Liver (tissue), 9 donors: ENCODE results near the gene KCNMA1. TPM values are rescaled to one million over a fixed set of nuclear protein-coding genes. Genes with fewer than 3 reads are reported as not detected.

Source experiments
- DNase-seq: peaks from one replicate; pipeline ENCODE4 v3.0.0-alpha.2; 2017; ENCODE audit warnings: low spot score
- H3K27ac ChIP-seq, 2 donors: one replicate each; pipeline ENCODE4 v1.7.0; 2013; ENCODE audit warnings: inconsistent platforms in 2 of 2, low read length in 2 of 2, control low read depth in 1 of 2, low read depth in 1 of 2, mild to moderate bottlenecking in 1 of 2
- H3K27me3 ChIP-seq, 4 donors: one replicate each; pipeline versions ENCODE4 v1.6.1 to v1.7.0; 2013; ENCODE audit warnings: low read length in 3 of 4, inconsistent platforms in 1 of 4, mild to moderate bottlenecking in 1 of 4, moderate library complexity in 1 of 4; ENCODE audit not compliant: control insufficient read depth in 4 of 4, insufficient read depth in 4 of 4
- H3K36me3 ChIP-seq, 4 donors: one replicate each; pipeline versions ENCODE4 v1.6.1 to v1.7.0; 2013; ENCODE audit warnings: low read length in 3 of 4, mild to moderate bottlenecking in 3 of 4, low read depth in 1 of 4, moderate library complexity in 1 of 4; ENCODE audit not compliant: control insufficient read depth in 4 of 4, insufficient read depth in 3 of 4
- H3K4me1 ChIP-seq, 4 donors: one replicate each; pipeline versions ENCODE4 v1.6.1 to v1.7.0; 2013; ENCODE audit warnings: low read length in 3 of 4, mild to moderate bottlenecking in 3 of 4, moderate library complexity in 1 of 4; ENCODE audit not compliant: control insufficient read depth in 4 of 4, insufficient read depth in 4 of 4
- H3K4me3 ChIP-seq, 3 donors: one replicate each; pipeline versions ENCODE4 v1.6.1 to v1.7.0; 2013; ENCODE audit warnings: low read length in 3 of 3, control low read depth in 1 of 3, low read depth in 1 of 3, mild to moderate bottlenecking in 1 of 3
- H3K9ac ChIP-seq, 2 donors: one replicate each; pipeline ENCODE4 v1.7.0; 2013; ENCODE audit warnings: low read length in 2 of 2, mild to moderate bottlenecking in 2 of 2, moderate library complexity in 2 of 2, control low read depth in 1 of 2, low read depth in 1 of 2
- H3K9me3 ChIP-seq, 4 donors: one replicate each; pipeline versions ENCODE4 v1.6.1 to v1.7.0; 2013; ENCODE audit warnings: low read length in 3 of 4; ENCODE audit not compliant: control insufficient read depth in 4 of 4
- EGR1 ChIP-seq, 2 donors: IDR thresholded peaks; 2 replicates each; pipeline ENCODE4 v1.6.1; 2016 to 2018; ENCODE audit warnings: antibody characterized with exemption in 2 of 2, low read depth in 2 of 2
- FOXA1 ChIP-seq: IDR thresholded peaks from 2 replicates; pipeline ENCODE4 v1.6.1; 2016; ENCODE audit warnings: antibody characterized with exemption
- FOXA2 ChIP-seq: IDR thresholded peaks from 2 replicates; pipeline ENCODE4 v1.6.1; 2016; ENCODE audit warnings: antibody characterized with exemption
- GABPA ChIP-seq, 2 donors: IDR thresholded peaks in 1 of 2; conservative IDR thresholded peaks in 1 of 2; 2 replicates each; pipeline ENCODE4 v1.6.1; 2016; ENCODE audit warnings: antibody characterized with exemption in 2 of 2, mild to moderate bottlenecking in 1 of 2, moderate library complexity in 1 of 2
- HNF4A ChIP-seq, 2 donors: conservative IDR thresholded peaks; 2 replicates each; pipeline ENCODE4 v1.6.1; 2016; ENCODE audit warnings: antibody characterized with exemption in 2 of 2, mild to moderate bottlenecking in 2 of 2
- HNF4G ChIP-seq: IDR thresholded peaks from 2 replicates; pipeline ENCODE4 v1.6.1; 2016; ENCODE audit warnings: antibody characterized with exemption
- JUND ChIP-seq, 2 donors: IDR thresholded peaks; 2 replicates each; pipeline ENCODE4 v1.6.1; 2016; ENCODE audit warnings: antibody characterized with exemption in 2 of 2
- NR2F2 ChIP-seq: IDR thresholded peaks from 2 replicates; pipeline ENCODE4 v1.6.1; 2016; ENCODE audit warnings: antibody characterized with exemption
- RAD21 ChIP-seq, 2 donors: IDR thresholded peaks; 2 replicates each; pipeline ENCODE4 v1.6.1; 2016; ENCODE audit warnings: antibody characterized with exemption in 2 of 2, mild to moderate bottlenecking in 2 of 2
- RXRA ChIP-seq, 2 donors: IDR thresholded peaks; 2 replicates each; pipeline ENCODE4 v1.6.1; 2017 to 2018; ENCODE audit warnings: antibody characterized with exemption in 2 of 2, mild to moderate bottlenecking in 1 of 2
- SP1 ChIP-seq: IDR thresholded peaks from 2 replicates; pipeline ENCODE4 v1.6.1; 2018; ENCODE audit warnings: antibody characterized with exemption, mild to moderate bottlenecking
- TAF1 ChIP-seq: conservative IDR thresholded peaks from 2 replicates; pipeline ENCODE4 v1.6.1; 2016; ENCODE audit warnings: antibody characterized with exemption, mild to moderate bottlenecking
- YY1 ChIP-seq: IDR thresholded peaks from 2 replicates; pipeline ENCODE4 v1.6.1; 2016; ENCODE audit warnings: antibody characterized with exemption, mild to moderate bottlenecking
- WGBS: extraction: QIAGEN DNeasy Blood & Tissue Kit; methylation state at CpG from one replicate; pipeline ENCODE4 v1.1.7; 2013; 5-methylcytosine and 5-hydroxymethylcytosine counted together
- polyA plus RNA-seq, 2 donors: library from polyadenylated mRNA; stranded (reverse) in 1 of 2; unstranded in 1 of 2; fragments of 200-250 nt in 1 of 2; fragments of >200 nt in 1 of 2; fragmentation: Nextera tagmentation in 1 of 2; extraction: Ambion mirVana in 1 of 2; gene quantifications; one replicate each; pipeline versions ENCODE4 v1.2.1 to v1.2.3, GENCODE V29; 2013 to 2015
- total RNA-seq, 2 donors: library from RNA; depleted of rRNA; stranded (reverse); fragments of >200 nt; gene quantifications; one replicate each; pipeline ENCODE4 v1.2.3, GENCODE V29; 2014
- TF ChIP-seq, protein P1 (sequence below): IDR thresholded peaks from 2 replicates; pipeline ENCODE4 v1.6.1; 2016; ENCODE audit warnings: antibody characterized with exemption
- TF ChIP-seq, protein P2 (sequence below): fragments of 150-350 bp; IDR thresholded peaks from 2 replicates; pipeline ENCODE4 v1.5.1; 2017; ENCODE audit warnings: improper control_type of control experiment, low read depth, low read length; ENCODE audit not compliant: missing input control
- TF ChIP-seq, protein P3 (sequence below): IDR thresholded peaks from 2 replicates; pipeline ENCODE4 v1.6.1; 2016; ENCODE audit warnings: antibody characterized with exemption
- TF ChIP-seq, protein P4 (sequence below): IDR thresholded peaks from 2 replicates; pipeline ENCODE4 v1.6.1; 2016; ENCODE audit warnings: antibody characterized with exemption
- donor health status: healthy.
- donor health status: healthy.
- donor health status: healthy.
- donor health status: healthy.
- donor health status: healthy.

KCNMA1 gene
- total and polyA plus RNA-seq, 4 donors = 2.5 to 9.7 (median 4.7) TPM

DNA sequence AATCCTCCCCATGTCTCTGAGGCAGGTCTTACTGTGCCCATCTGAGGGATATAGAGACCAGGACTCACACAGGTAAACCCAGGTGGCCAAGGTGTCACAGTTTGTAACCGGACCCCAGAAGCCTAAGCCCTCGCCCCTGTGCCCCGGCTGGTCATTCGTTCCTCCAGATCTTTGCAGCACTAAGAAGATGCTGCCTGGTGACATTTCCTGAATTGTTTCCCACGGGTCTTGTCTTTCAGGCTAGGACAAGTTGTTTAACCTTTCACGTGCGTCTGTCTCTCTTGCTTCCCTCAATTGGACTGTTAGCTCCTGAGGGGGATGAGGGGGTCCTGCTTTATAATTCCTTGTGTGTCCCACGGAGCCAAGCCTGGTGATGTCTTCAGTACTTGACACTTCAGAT, 158.0 kb downstream of the KCNMA1 start:
- DNase-seq = no peak
- 47% methylated on average over 8 of the region's 8 CpGs for WGBS
- Histone ChIP-seq H3K9me3 (no peaks in the 10 kb centered on the region), H3K27me3 (no peaks in the 10 kb centered on the region), H3K4me3 (no peak overlapping the region), H3K4me1 (peaks cover 10 to 47% (median 43%) of the 10 kb centered on the region in 4 donors), H3K9ac (no peak overlapping the region), H3K27ac (peak overlapping the region; percentile 2 to 38), H3K36me3 (no peaks in the 10 kb centered on the region)
- TF ChIP-seq, protein P1, sequence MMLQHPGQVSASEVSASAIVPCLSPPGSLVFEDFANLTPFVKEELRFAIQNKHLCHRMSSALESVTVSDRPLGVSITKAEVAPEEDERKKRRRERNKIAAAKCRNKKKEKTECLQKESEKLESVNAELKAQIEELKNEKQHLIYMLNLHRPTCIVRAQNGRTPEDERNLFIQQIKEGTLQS = no peak
- no peak for TF ChIP-seq JUND (IDR thresholded peaks at IDR 0.05)
- TF ChIP-seq HNF4G = no peak
- TF ChIP-seq NR2F2 = no peak
- no peak for TF ChIP-seq RAD21 (IDR thresholded peaks at IDR 0.05)
- TF ChIP-seq YY1 = no peak
- TF ChIP-seq, protein P2, sequence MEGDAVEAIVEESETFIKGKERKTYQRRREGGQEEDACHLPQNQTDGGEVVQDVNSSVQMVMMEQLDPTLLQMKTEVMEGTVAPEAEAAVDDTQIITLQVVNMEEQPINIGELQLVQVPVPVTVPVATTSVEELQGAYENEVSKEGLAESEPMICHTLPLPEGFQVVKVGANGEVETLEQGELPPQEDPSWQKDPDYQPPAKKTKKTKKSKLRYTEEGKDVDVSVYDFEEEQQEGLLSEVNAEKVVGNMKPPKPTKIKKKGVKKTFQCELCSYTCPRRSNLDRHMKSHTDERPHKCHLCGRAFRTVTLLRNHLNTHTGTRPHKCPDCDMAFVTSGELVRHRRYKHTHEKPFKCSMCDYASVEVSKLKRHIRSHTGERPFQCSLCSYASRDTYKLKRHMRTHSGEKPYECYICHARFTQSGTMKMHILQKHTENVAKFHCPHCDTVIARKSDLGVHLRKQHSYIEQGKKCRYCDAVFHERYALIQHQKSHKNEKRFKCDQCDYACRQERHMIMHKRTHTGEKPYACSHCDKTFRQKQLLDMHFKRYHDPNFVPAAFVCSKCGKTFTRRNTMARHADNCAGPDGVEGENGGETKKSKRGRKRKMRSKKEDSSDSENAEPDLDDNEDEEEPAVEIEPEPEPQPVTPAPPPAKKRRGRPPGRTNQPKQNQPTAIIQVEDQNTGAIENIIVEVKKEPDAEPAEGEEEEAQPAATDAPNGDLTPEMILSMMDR = no peak

DNA sequence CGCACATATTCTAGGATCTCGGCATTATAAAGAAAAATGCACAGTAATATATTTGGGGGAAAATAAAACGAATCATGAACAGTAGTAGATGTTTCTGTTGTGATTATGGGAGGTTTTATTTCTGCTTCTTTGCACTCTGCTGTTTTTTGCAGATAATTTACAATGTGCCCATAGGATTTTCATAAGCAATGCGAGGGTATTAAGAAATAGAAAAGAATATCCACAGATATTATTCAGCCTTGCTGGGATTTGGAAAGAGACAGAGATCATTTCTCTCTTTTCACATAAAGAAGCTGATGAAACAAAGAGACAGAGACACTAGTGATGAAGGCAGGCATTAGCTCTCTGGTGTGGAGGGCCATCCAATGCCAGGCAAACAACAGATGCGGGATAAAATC, 158.6 kb downstream of the KCNMA1 start:
- Histone ChIP-seq H3K9me3 (no peaks in the 10 kb centered on the region), H3K4me3 (no peak overlapping the region), H3K36me3 (no peaks in the 10 kb centered on the region), H3K4me1 (peaks cover 10 to 47% (median 43%) of the 10 kb centered on the region in 4 donors), H3K27ac (peak overlapping the region; percentile 2 to 38), H3K9ac (no peak overlapping the region), H3K27me3 (no peaks in the 10 kb centered on the region)
- DNase-seq = no peak
- WGBS = 67% methylated on average over 5 of the region's 5 CpGs
- no peak for TF ChIP-seq FOXA2
- TF ChIP-seq NR2F2 = no peak

DNA sequence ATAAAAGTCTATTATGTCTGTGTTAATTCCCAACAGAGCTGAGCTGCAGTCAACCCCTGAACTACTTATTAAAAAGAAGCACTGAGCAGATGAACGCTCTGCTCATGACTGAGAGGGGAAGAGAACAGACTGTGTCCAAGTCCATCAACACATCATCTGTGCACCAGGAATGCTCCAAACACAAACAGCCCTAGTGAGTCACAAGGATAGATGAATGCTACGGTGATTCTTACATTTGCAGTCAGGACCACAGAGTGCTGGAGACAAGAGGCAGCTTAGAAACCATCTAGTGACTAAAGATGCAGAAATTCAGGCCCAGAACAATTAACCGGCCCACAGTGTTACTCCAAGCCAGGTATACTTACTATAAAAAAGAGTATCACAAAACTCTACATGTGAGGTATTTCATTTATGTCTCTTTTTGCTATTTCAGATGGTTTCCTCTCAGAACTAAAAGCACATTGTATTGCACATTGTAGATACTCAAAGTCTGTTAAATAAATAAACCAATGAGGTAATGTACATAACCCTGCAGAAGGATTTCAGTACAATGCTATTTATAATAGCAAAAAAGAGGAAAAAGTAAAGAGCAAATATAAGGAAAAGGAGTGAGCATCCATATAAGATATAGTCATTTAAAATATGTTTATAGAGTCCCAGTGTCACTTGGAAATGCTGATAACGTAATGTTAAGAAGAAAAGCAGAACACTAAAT, 159.2 kb downstream of the KCNMA1 start:
- H3K27me3 ChIP-seq = no peaks in the 10 kb centered on the region
- H3K36me3 ChIP-seq = no peaks in the 10 kb centered on the region
- H3K27ac ChIP-seq = no peak overlapping the region
- no peak for DNase-seq
- 88% methylated on average over 4 of the region's 4 CpGs for WGBS
- TF ChIP-seq GABPA (IDR thresholded peaks at IDR 0.05 in 1 of 2, conservative IDR thresholded peaks at IDR 0.05 in 1 of 2) = no peak
- TF ChIP-seq, protein P3, sequence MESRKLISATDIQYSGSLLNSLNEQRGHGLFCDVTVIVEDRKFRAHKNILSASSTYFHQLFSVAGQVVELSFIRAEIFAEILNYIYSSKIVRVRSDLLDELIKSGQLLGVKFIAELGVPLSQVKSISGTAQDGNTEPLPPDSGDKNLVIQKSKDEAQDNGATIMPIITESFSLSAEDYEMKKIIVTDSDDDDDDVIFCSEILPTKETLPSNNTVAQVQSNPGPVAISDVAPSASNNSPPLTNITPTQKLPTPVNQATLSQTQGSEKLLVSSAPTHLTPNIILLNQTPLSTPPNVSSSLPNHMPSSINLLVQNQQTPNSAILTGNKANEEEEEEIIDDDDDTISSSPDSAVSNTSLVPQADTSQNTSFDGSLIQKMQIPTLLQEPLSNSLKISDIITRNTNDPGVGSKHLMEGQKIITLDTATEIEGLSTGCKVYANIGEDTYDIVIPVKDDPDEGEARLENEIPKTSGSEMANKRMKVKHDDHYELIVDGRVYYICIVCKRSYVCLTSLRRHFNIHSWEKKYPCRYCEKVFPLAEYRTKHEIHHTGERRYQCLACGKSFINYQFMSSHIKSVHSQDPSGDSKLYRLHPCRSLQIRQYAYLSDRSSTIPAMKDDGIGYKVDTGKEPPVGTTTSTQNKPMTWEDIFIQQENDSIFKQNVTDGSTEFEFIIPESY = no peak
- no peak for TF ChIP-seq EGR1 (IDR thresholded peaks at IDR 0.05; ENCODE audit: low read depth in 2 of 2)
- no peak for TF ChIP-seq RAD21 (IDR thresholded peaks at IDR 0.05)
- TF ChIP-seq, protein P1 = no peak
- no peak for TF ChIP-seq FOXA1
- no peak for TF ChIP-seq RXRA (IDR thresholded peaks at IDR 0.05)
- no peak for TF ChIP-seq JUND (IDR thresholded peaks at IDR 0.05)
- no peak for TF ChIP-seq TAF1
- no peak for TF ChIP-seq FOXA2
- TF ChIP-seq HNF4G = no peak
- TF ChIP-seq, protein P4, sequence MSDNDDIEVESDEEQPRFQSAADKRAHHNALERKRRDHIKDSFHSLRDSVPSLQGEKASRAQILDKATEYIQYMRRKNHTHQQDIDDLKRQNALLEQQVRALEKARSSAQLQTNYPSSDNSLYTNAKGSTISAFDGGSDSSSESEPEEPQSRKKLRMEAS = no peak
- TF ChIP-seq, protein P2 = no peak
- no peak for TF ChIP-seq NR2F2
- no peak for TF ChIP-seq HNF4A (conservative IDR thresholded peaks at IDR 0.05)
- no peak for TF ChIP-seq SP1
- H3K9ac ChIP-seq = no peak overlapping the region
- no peak overlapping the region for H3K4me3 ChIP-seq
- peaks cover 10 to 47% (median 43%) of the 10 kb centered on the region in 4 donors for H3K4me1 ChIP-seq
- no peaks in the 10 kb centered on the region for H3K9me3 ChIP-seq
